ENCODE data around the gene ADAM10. TPM values are rescaled to one million over a fixed set of nuclear protein-coding genes. Genes with fewer than 3 reads are reported as not detected.

Gene ADAM10
- total RNA-seq, 1 experiment from 2014 or later: 474 TPM

GRCh38 chr15:58793862-58794261 lies 44.4 kb upstream of the ADAM10 start:
- no TSS peak for BruUV-seq (replicated peaks)
- Mint-ChIP-seq H3K27ac (ENCODE audit: unreplicated experiment) (peak overlapping the region; percentile 97), H3K4me1 (ENCODE audit: low read depth, unreplicated experiment) (peaks cover 57% of the 10 kb centered on the region), H3K27me3 (ENCODE audit: unreplicated experiment) (no peaks in the 10 kb centered on the region), H3K4me3 (ENCODE audit: low read depth, unreplicated experiment) (peak overlapping the region; percentile 61), H3K36me3 (ENCODE audit: insufficient read depth, unreplicated experiment) (peaks cover 55% of the 10 kb centered on the region), H3K9me3 (ENCODE audit: low read depth, unreplicated experiment) (no peaks in the 10 kb centered on the region)
- intact Hi-C loops (cut with micrococcal nuclease; ENCODE audit: unreplicated experiment): no loop called here
- TF ChIP-seq, protein P1, sequence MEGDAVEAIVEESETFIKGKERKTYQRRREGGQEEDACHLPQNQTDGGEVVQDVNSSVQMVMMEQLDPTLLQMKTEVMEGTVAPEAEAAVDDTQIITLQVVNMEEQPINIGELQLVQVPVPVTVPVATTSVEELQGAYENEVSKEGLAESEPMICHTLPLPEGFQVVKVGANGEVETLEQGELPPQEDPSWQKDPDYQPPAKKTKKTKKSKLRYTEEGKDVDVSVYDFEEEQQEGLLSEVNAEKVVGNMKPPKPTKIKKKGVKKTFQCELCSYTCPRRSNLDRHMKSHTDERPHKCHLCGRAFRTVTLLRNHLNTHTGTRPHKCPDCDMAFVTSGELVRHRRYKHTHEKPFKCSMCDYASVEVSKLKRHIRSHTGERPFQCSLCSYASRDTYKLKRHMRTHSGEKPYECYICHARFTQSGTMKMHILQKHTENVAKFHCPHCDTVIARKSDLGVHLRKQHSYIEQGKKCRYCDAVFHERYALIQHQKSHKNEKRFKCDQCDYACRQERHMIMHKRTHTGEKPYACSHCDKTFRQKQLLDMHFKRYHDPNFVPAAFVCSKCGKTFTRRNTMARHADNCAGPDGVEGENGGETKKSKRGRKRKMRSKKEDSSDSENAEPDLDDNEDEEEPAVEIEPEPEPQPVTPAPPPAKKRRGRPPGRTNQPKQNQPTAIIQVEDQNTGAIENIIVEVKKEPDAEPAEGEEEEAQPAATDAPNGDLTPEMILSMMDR (IDR thresholded peaks at IDR 0.05; ENCODE audit: unreplicated experiment): no peak
- CTCF ChIA-PET: interaction anchor here (0.6 to 1.4 kb wide), 11 partner anchors 11 to 566 kb away, joined by 3 to 13 read pairs (median 3); partner anchors contain the start of gene MINDY2
- peak; percentile 92 for DNase-seq

DNA sequence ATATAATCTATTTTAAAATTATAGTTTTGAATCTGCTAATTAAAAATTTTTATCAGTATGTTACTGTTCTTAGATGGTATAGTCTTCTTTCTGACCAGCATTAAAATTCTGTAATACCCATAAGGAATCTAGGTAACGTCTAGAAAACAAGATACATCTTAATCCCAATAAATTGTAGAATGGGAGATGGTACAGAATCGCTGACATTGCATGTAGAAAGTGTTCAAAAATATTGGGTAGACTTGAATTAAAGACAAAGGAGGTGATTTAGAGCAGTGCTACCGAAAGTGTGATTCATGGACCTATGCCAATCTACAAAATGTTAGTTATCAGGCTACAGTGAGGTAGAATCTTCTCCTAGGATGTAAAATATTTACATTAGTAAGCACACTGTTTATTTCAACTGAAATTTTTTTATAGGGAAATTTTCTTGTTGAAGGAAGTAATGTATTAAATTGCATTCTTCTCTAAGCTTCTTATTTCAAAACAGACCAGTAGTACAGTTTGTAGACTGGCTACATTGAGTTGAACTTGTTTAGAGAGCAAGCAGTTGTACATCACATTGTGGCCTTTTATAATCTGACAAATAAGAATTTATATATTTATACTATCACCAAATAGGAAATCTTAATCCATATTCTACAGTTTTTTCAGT lies 38.7 kb upstream of the ADAM10 start:
- no peaks in the 10 kb centered on the region for H3K27me3 Mint-ChIP-seq (ENCODE audit: unreplicated experiment)
- BruUV-seq (replicated peaks): TSS peak; percentile 13
- H3K27ac Mint-ChIP-seq (ENCODE audit: unreplicated experiment): no peak overlapping the region
- H3K4me1 Mint-ChIP-seq (ENCODE audit: low read depth, unreplicated experiment): peaks cover 27% of the 10 kb centered on the region
- intact Hi-C loops (cut with micrococcal nuclease; ENCODE audit: unreplicated experiment): no loop called here
- no peaks in the 10 kb centered on the region for H3K9me3 Mint-ChIP-seq (ENCODE audit: low read depth, unreplicated experiment)
- peaks cover 58% of the 10 kb centered on the region for H3K36me3 Mint-ChIP-seq (ENCODE audit: insufficient read depth, unreplicated experiment)
- TF ChIP-seq, protein P1 (IDR thresholded peaks at IDR 0.05; ENCODE audit: unreplicated experiment): no peak
- CTCF ChIA-PET: interaction anchor here (0.7 kb wide), 2 partner anchors 8 to 32 kb away, joined by 3 to 9 read pairs; no protein-coding TSS in a partner anchor
- no peak overlapping the region for H3K4me3 Mint-ChIP-seq (ENCODE audit: low read depth, unreplicated experiment)
- DNase-seq: no peak

GRCh38 chr15:58785355-58785754 lies 35.8 kb upstream of the ADAM10 start:
- BruUV-seq (replicated peaks): no TSS peak
- H3K36me3 Mint-ChIP-seq (ENCODE audit: insufficient read depth, unreplicated experiment): peaks cover 54% of the 10 kb centered on the region
- no peaks in the 10 kb centered on the region for H3K9me3 Mint-ChIP-seq (ENCODE audit: low read depth, unreplicated experiment)
- intact Hi-C loops (cut with micrococcal nuclease; ENCODE audit: unreplicated experiment): no loop called here
- DNase-seq: no peak
- H3K27ac Mint-ChIP-seq (ENCODE audit: unreplicated experiment): no peak overlapping the region
- CTCF ChIA-PET: no interaction called here
- no peaks in the 10 kb centered on the region for H3K27me3 Mint-ChIP-seq (ENCODE audit: unreplicated experiment)
- TF ChIP-seq, protein P1 (IDR thresholded peaks at IDR 0.05; ENCODE audit: unreplicated experiment): no peak
- H3K4me1 Mint-ChIP-seq (ENCODE audit: low read depth, unreplicated experiment): peaks cover 4% of the 10 kb centered on the region
- H3K4me3 Mint-ChIP-seq (ENCODE audit: low read depth, unreplicated experiment): no peak overlapping the region

DNA sequence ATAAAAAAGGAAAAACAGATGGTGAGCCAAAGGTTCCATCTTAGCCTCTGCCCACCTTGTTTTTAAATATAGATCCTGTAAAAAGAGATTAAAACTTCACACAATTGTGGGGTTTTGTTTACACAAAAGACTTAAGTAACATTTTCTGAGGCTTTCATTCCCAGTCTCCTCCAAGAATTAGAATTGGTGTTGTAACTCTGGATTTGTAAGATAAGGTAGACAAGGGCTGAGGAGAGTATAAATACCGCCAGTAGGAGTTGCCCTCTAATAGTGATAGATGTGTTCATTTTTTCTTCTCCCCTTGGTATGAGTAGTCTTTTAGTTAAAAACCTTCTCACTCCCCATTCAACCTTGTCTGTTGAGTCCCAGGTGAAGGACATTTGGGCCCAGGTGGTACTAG lies 30.0 kb upstream of the ADAM10 start:
- H3K4me3 Mint-ChIP-seq (ENCODE audit: low read depth, unreplicated experiment): no peak overlapping the region
- H3K4me1 Mint-ChIP-seq (ENCODE audit: low read depth, unreplicated experiment): no peaks in the 10 kb centered on the region
- intact Hi-C loops (cut with micrococcal nuclease; ENCODE audit: unreplicated experiment): no loop called here
- CTCF ChIA-PET: no interaction called here
- H3K9me3 Mint-ChIP-seq (ENCODE audit: low read depth, unreplicated experiment): no peaks in the 10 kb centered on the region
- H3K36me3 Mint-ChIP-seq (ENCODE audit: insufficient read depth, unreplicated experiment): peaks cover 43% of the 10 kb centered on the region
- no peak for DNase-seq
- BruUV-seq (replicated peaks): no TSS peak
- TF ChIP-seq, protein P1 (IDR thresholded peaks at IDR 0.05; ENCODE audit: unreplicated experiment): no peak
- no peak overlapping the region for H3K27ac Mint-ChIP-seq (ENCODE audit: unreplicated experiment)
- no peaks in the 10 kb centered on the region for H3K27me3 Mint-ChIP-seq (ENCODE audit: unreplicated experiment)
